ENCODE measurements around the gene CREBBP. TPM values are rescaled to one million over a fixed set of nuclear protein-coding genes. Genes with fewer than 3 reads are reported as not detected.

CREBBP gene
- total and polyA plus RNA-seq, 9 of the 15 experiments (the other 6 are each of a cell fraction or from before 2014, with no cell fraction given), result 0.70 to 24.8 (median 5.6) TPM

GRCh38 chr16:3675601-3676130 lies 204.8 kb downstream of the CREBBP start:
- Histone ChIP-seq H4K20me1 (replicated peaks; ENCODE audit: control insufficient read depth, insufficient read depth, low read length) (0 out of 2 replicates have a peak, but pooled peaks cover 2% of the 10 kb centered on the region), H3K4me3 (no peak overlapping the region), H3K27me3 (ENCODE audit: control insufficient read depth in 2 of 2, insufficient read depth in 2 of 2, low read length in 2 of 2) (no peaks in the 10 kb centered on the region), H3K79me2 (ENCODE audit: control insufficient read depth, insufficient read depth, low read length) (no peaks in the 10 kb centered on the region; the same call in 2 of the 3 replicates), H3K4me1 (replicated peaks in 1 of 2; ENCODE audit: control insufficient read depth in 2 of 2, insufficient read depth in 2 of 2, low read length in 2 of 2) (peaks cover 0 to 6% of the 10 kb centered on the region in 2 experiments; a peak in 1 of 5 replicates), H3K9ac (ENCODE audit: insufficient read depth in 1 of 2, low read depth in 2 of 2, low read length in 2 of 2) (peak overlapping the region in 1 of 2 experiments; percentile 58; a peak in 2 of 4 replicates), H3K36me3 (ENCODE audit: control insufficient read depth, insufficient read depth, low read length) (peaks cover 98% of the 10 kb centered on the region; the same call in 2 of the 3 replicates), H3K9me1 (ENCODE audit: control insufficient read depth, insufficient read depth, low read length) (no peaks in the 10 kb centered on the region), H3K27ac (ENCODE audit: extremely low read depth, low read depth, low read length) (no peak overlapping the region), H3K9me3 (replicated peaks; ENCODE audit: control insufficient read depth, insufficient read depth, low read depth, low read length) (no peaks in the 10 kb centered on the region), H3K4me2 (ENCODE audit: insufficient read depth, low read length) (no peak overlapping the region), H2AFZ (ENCODE audit: low read depth, low read length) (no peak overlapping the region)
- intact Hi-C loops (cut with micrococcal nuclease), result no loop called here
- ChIA-PET POLR2A (interaction anchor here (0.6 to 1.1 kb wide), 2 partner anchors 9 to 938 kb away, joined by 3 read pairs; no protein-coding TSS in a partner anchor), CTCF (ENCODE audit: low intra/inter-chr PET ratio) (no interaction called here)
- ATAC-seq (no peak), DNase-seq (ENCODE audit: extremely low read depth in 1 of 4, low spot score in 3 of 4) (no peak), FAIRE-seq (no peak)
- in situ Hi-C loops (cut with MboI), result no loop called here
- no TSS peak for BruUV-seq (replicated peaks)
- TF ChIP-seq POLR2G (IDR thresholded peaks at IDR 0.05; ENCODE audit: low read depth, low read length) (peak; percentile 65), THRA (IDR thresholded peaks at IDR 0.05) (no peak)
- WGBS (ENCODE audit: insufficient coverage, low coverage, missing lambda C conversion rate), result 91% methylated on average over 20 of the region's 24 CpGs

Other genes starting within 250 kb of the CREBBP start
- 5.9 and 7.2 TPM in 2 replicates for gene DNASE1, start 226.0 kb downstream of the CREBBP start, total RNA-seq (2014; rRNA removed)
- gene DNASE1, start 226.0 kb downstream of the CREBBP start, total RNA-seq (2014; rRNA removed; fragmentation: Illumina TruSeq; extraction: Trizol), result 3.3 and 3.8 TPM in 2 replicates
- gene DNASE1, start 226.0 kb downstream of the CREBBP start, total RNA-seq (2015; rRNA removed; fragmentation: Illumina TruSeq; extraction: Trizol), result 5.6 and 5.9 TPM in 2 replicates
- gene DNASE1, start 226.0 kb downstream of the CREBBP start, total RNA-seq (2021), result 5.5 and 7.0 TPM in 2 replicates
- gene DNASE1, start 226.0 kb downstream of the CREBBP start, polyA plus RNA-seq (2011; rRNA removed), result 10.1 and 10.3 TPM in 2 replicates
- 6.8 and 7.6 TPM in 2 replicates for gene DNASE1, start 226.0 kb downstream of the CREBBP start, polyA plus RNA-seq (2014; fragmentation: Illumina TruSeq; extraction: Trizol)
- gene DNASE1, start 226.0 kb downstream of the CREBBP start, polyA plus RNA-seq (2014; fragmentation: Nextera tagmentation; extraction: Ambion mirVana), result under 1 TPM; 0.53 to 0.84 TPM
- 7.2 and 9.4 TPM in 2 replicates for gene DNASE1, start 226.0 kb downstream of the CREBBP start, polyA plus RNA-seq (2014; rRNA removed)
- gene TRAP1, start 163.2 kb downstream of the CREBBP start, total RNA-seq (2014; rRNA removed), result 436 and 520 TPM in 2 replicates
- gene TRAP1, start 163.2 kb downstream of the CREBBP start, total RNA-seq (2014; rRNA removed; fragmentation: Illumina TruSeq; extraction: Trizol), result 124 and 126 TPM in 2 replicates
- gene TRAP1, start 163.2 kb downstream of the CREBBP start, total RNA-seq (2015; rRNA removed; fragmentation: Illumina TruSeq; extraction: Trizol), result 174 and 185 TPM in 2 replicates
- 405 and 408 TPM in 2 replicates for gene TRAP1, start 163.2 kb downstream of the CREBBP start, total RNA-seq (2021)
- gene TRAP1, start 163.2 kb downstream of the CREBBP start, polyA plus RNA-seq (2011; rRNA removed), result 317 and 437 TPM in 2 replicates
- 352 and 398 TPM in 2 replicates for gene TRAP1, start 163.2 kb downstream of the CREBBP start, polyA plus RNA-seq (2014; fragmentation: Illumina TruSeq; extraction: Trizol)
- 10 to 100 TPM; 19.1 to 50.8 TPM for gene TRAP1, start 163.2 kb downstream of the CREBBP start, polyA plus RNA-seq (2014; fragmentation: Nextera tagmentation; extraction: Ambion mirVana)
- 292 and 301 TPM in 2 replicates for gene TRAP1, start 163.2 kb downstream of the CREBBP start, polyA plus RNA-seq (2014; rRNA removed)
- 0.05 and 0.61 TPM in 2 replicates for gene ADCY9, start 235.7 kb upstream of the CREBBP start, total RNA-seq (2014; rRNA removed)
- gene ADCY9, start 235.7 kb upstream of the CREBBP start, total RNA-seq (2014; rRNA removed; fragmentation: Illumina TruSeq; extraction: Trizol), result 0.18 and 0.19 TPM in 2 replicates
- 0.29 and 0.41 TPM in 2 replicates for gene ADCY9, start 235.7 kb upstream of the CREBBP start, total RNA-seq (2015; rRNA removed; fragmentation: Illumina TruSeq; extraction: Trizol)
- 0.27 and 0.31 TPM in 2 replicates for gene ADCY9, start 235.7 kb upstream of the CREBBP start, total RNA-seq (2021)
- 0.17 and 0.49 TPM in 2 replicates for gene ADCY9, start 235.7 kb upstream of the CREBBP start, polyA plus RNA-seq (2011; rRNA removed)
- gene ADCY9, start 235.7 kb upstream of the CREBBP start, polyA plus RNA-seq (2014; fragmentation: Illumina TruSeq; extraction: Trizol), result 0.15 and 0.24 TPM in 2 replicates
- under 1 TPM; 0.03 to 0.13 TPM for gene ADCY9, start 235.7 kb upstream of the CREBBP start, polyA plus RNA-seq (2014; fragmentation: Nextera tagmentation; extraction: Ambion mirVana)
- 0.09 TPM in 2 replicates for gene ADCY9, start 235.7 kb upstream of the CREBBP start, polyA plus RNA-seq (2014; rRNA removed)

Measured in K562 (cell line).